Lower leg skin (tissue), 3 donors: ENCODE data around the gene ENDOG.

Experiments
- CTCF ChIP-seq, 3 donors: fragments of 450-650 bp; IDR thresholded peaks; one replicate each; pipeline ENCODE4 v1.5.1; 2016; ENCODE audit warnings: antibody characterized with exemption in 3 of 3, mild to moderate bottlenecking in 3 of 3, moderate library complexity in 2 of 3
- POLR2A ChIP-seq, 2 donors: fragments of 450-650 bp; IDR thresholded peaks; one replicate each; pipeline ENCODE4 v1.6.1; 2016 to 2017; ENCODE audit warnings: antibody characterized with exemption in 2 of 2, mild to moderate bottlenecking in 1 of 2, moderate library complexity in 1 of 2

GRCh38 chr9:128818839-128819715 is 777 bp downstream of the ENDOG start:
- TF ChIP-seq CTCF (IDR thresholded peaks at IDR 0.05) (no peak), POLR2A (IDR thresholded peaks at IDR 0.05) (no peak)
